Erythroblast (primary cell): Measurements from ENCODE around the gene DUOX1.
"Not testable (repeated sequence)": the region's sequence is repeated elsewhere in the genome, so short reads cannot be mapped to it uniquely, and the experiment has no call there.

Experiments
- DNase-seq, 2 experiments: peaks; one replicate each; lab custom pipeline; 2025; lab: John Stamatoyannopoulos, UW
- GATA1 ChIP-seq: IDR thresholded peaks from 2 replicates; pipeline ENCODE4 v1.6.1; 2011; ENCODE audit warnings: low read depth, mild to moderate bottlenecking, control low read depth, low read length, moderate library complexity
- POLR2A ChIP-seq: IDR thresholded peaks from 2 replicates; pipeline ENCODE4 v1.6.1; 2011; ENCODE audit warnings: mild to moderate bottlenecking, low read length

Gene DUOX1

GRCh38 chr15:45129651-45130129 is at the start of gene DUOX1, which contains the start of gene DUOXA1:
DUOX1 (plus strand) TSS chr15:45129994; CDS start chr15:45131967, 1,973 bp downstream.
DUOXA1 (minus strand) TSS chr15:45129879; CDS start chr15:45123014, 6,865 bp downstream.
- no peak for DNase-seq
- TF ChIP-seq POLR2A (no peak), GATA1 (no peak)

GRCh38 chr15:45080593-45080992 is 49.2 kb upstream of the DUOX1 start:
- DNase-seq, result not testable (repeated sequence)

GRCh38 chr15:45082412-45082811 is 47.4 kb upstream of the DUOX1 start:
- DNase-seq, result not testable (repeated sequence)

GRCh38 chr15:45083223-45083622 is 46.6 kb upstream of the DUOX1 start:
- DNase-seq, result no peak
- TF ChIP-seq POLR2A (no peak), GATA1 (no peak)

GRCh38 chr15:45084163-45084562 is 45.6 kb upstream of the DUOX1 start:
- TF ChIP-seq GATA1 (no peak), POLR2A (no peak)
- DNase-seq, result no peak

GRCh38 chr15:45087513-45087912 is 42.3 kb upstream of the DUOX1 start:
- TF ChIP-seq GATA1 (no peak), POLR2A (no peak)
- no peak for DNase-seq

GRCh38 chr15:45088801-45089711 is 40.7 kb upstream of the DUOX1 start:
- no peak for TF ChIP-seq POLR2A
- TF ChIP-seq GATA1, result no peak
- DNase-seq, result no peak

GRCh38 chr15:45089712-45090373 is 40.0 kb upstream of the DUOX1 start:
- TF ChIP-seq POLR2A (no peak), GATA1 (no peak)
- no peak for DNase-seq

- no peak for DNase-seq
- TF ChIP-seq POLR2A (no peak), GATA1 (no peak)
Measured at GRCh38 chr15:45091161-45091560, 38.6 kb upstream of the DUOX1 start.

- DNase-seq, result no peak
- TF ChIP-seq GATA1 (no peak), POLR2A (no peak)
Measured at GRCh38 chr15:45091576-45091975, 38.2 kb upstream of the DUOX1 start.

GRCh38 chr15:45093013-45093412 is 36.8 kb upstream of the DUOX1 start:
- no peak for DNase-seq
- TF ChIP-seq POLR2A (no peak), GATA1 (no peak)

GRCh38 chr15:45093622-45094357 is 36.0 kb upstream of the DUOX1 start:
- TF ChIP-seq GATA1 (no peak), POLR2A (no peak)
- no peak for DNase-seq

- no peak for DNase-seq
- no peak for TF ChIP-seq POLR2A
- TF ChIP-seq GATA1, result no peak
Measured at GRCh38 chr15:45094358-45094730, 35.5 kb upstream of the DUOX1 start.

GRCh38 chr15:45095661-45096060 is 34.1 kb upstream of the DUOX1 start:
- TF ChIP-seq POLR2A, result no peak
- no peak for TF ChIP-seq GATA1
- DNase-seq, result no peak
